ENCODE results near the gene CCDC88C.
"Not testable (repeated sequence)": the region's sequence is repeated elsewhere in the genome, so short reads cannot be mapped to it uniquely, and the experiment has no call there.

The CCDC88C gene

GRCh38 chr14:91284791-91285548, 132.7 kb downstream of the CCDC88C start:
- no peak for DNase-seq (ENCODE audit: low spot score)

- no peak for DNase-seq (ENCODE audit: low spot score)
These were observed 133.4 kb downstream of the CCDC88C start for GRCh38 chr14:91284146-91284790.

- no peak for DNase-seq (ENCODE audit: low spot score)
These were observed 134.0 kb downstream of the CCDC88C start for GRCh38 chr14:91283666-91284065.

GRCh38 chr14:91282954-91283645, 134.5 kb downstream of the CCDC88C start:
- no peak for DNase-seq (ENCODE audit: low spot score)

- no peak for DNase-seq (ENCODE audit: low spot score)
These were observed 136.3 kb downstream of the CCDC88C start for GRCh38 chr14:91281346-91281745.

GRCh38 chr14:91280129-91280528, 137.5 kb downstream of the CCDC88C start:
- DNase-seq (ENCODE audit: low spot score), result no peak

- no peak for DNase-seq (ENCODE audit: low spot score)
These were observed 138.3 kb downstream of the CCDC88C start for GRCh38 chr14:91279354-91279753.

GRCh38 chr14:91278383-91278715, 139.3 kb downstream of the CCDC88C start:
- DNase-seq (ENCODE audit: low spot score), result no peak

- no peak for DNase-seq (ENCODE audit: low spot score)
These were observed 139.9 kb downstream of the CCDC88C start for GRCh38 chr14:91277546-91278382.

GRCh38 chr14:91274796-91275195, 142.8 kb downstream of the CCDC88C start:
- DNase-seq (ENCODE audit: low spot score), result no peak

GRCh38 chr14:91273885-91274273, 143.7 kb downstream of the CCDC88C start:
- DNase-seq (ENCODE audit: low spot score), result no peak

- no peak for DNase-seq (ENCODE audit: low spot score)
These were observed 144.2 kb downstream of the CCDC88C start for GRCh38 chr14:91273273-91273884.

- peak; percentile 50 for DNase-seq (ENCODE audit: low spot score)
These were observed 145.0 kb downstream of the CCDC88C start for GRCh38 chr14:91272341-91273272.

GRCh38 chr14:91271639-91272038, 146.0 kb downstream of the CCDC88C start:
- no peak for DNase-seq (ENCODE audit: low spot score)

- no peak for DNase-seq (ENCODE audit: low spot score)
These were observed 147.0 kb downstream of the CCDC88C start for GRCh38 chr14:91270619-91271018.

- no peak for DNase-seq (ENCODE audit: low spot score)
These were observed 147.4 kb downstream of the CCDC88C start for GRCh38 chr14:91270188-91270587.

- no peak for DNase-seq (ENCODE audit: low spot score)
These were observed 148.3 kb downstream of the CCDC88C start for GRCh38 chr14:91269076-91269991.

GRCh38 chr14:91267965-91268437, 149.6 kb downstream of the CCDC88C start:
- DNase-seq (ENCODE audit: low spot score), result no peak

- not testable (repeated sequence) for DNase-seq (ENCODE audit: low spot score)
These were observed 151.3 kb downstream of the CCDC88C start for GRCh38 chr14:91266276-91266675.

Data from putamen (tissue), 1 donor.